ENCODE measurements around the gene STK4.

STK4 gene

GRCh38 chr20:45037635-45038034, 71.3 kb downstream of the STK4 start:
- no peak overlapping the region for H3K4me3 ChIP-seq (ENCODE audit: low read depth, low read length)
- no peak for TF ChIP-seq CTCF (IDR thresholded peaks at IDR 0.05; ENCODE audit: low read depth, low read length)
- in situ Hi-C loops (cut with HindIII; ENCODE audit: low sequenced_read_pairs) = no loop called here
- no peak for DNase-seq (ENCODE audit: low read depth, low spot score)

GRCh38 chr20:45038745-45039474, 72.6 kb downstream of the STK4 start:
- H3K4me3 ChIP-seq (ENCODE audit: low read depth, low read length) = no peak overlapping the region
- DNase-seq (ENCODE audit: low read depth, low spot score) = no peak
- no peak for TF ChIP-seq CTCF (IDR thresholded peaks at IDR 0.05; ENCODE audit: low read depth, low read length)
- in situ Hi-C loops (cut with HindIII; ENCODE audit: low sequenced_read_pairs) = no loop called here

- no peak overlapping the region for H3K4me3 ChIP-seq (ENCODE audit: low read depth, low read length)
- TF ChIP-seq CTCF (IDR thresholded peaks at IDR 0.05; ENCODE audit: low read depth, low read length) = no peak
- no peak for DNase-seq (ENCODE audit: low read depth, low spot score)
- in situ Hi-C loops (cut with HindIII; ENCODE audit: low sequenced_read_pairs) = no loop called here
These were observed 73.1 kb downstream of the STK4 start for GRCh38 chr20:45039475-45039820.

- in situ Hi-C loops (cut with HindIII; ENCODE audit: low sequenced_read_pairs) = no loop called here
- peak; percentile 46 for DNase-seq (ENCODE audit: low read depth, low spot score)
- no peak overlapping the region for H3K4me3 ChIP-seq (ENCODE audit: low read depth, low read length)
- no peak for TF ChIP-seq CTCF (IDR thresholded peaks at IDR 0.05; ENCODE audit: low read depth, low read length)
These were observed 75.4 kb downstream of the STK4 start for GRCh38 chr20:45041464-45042337.

GRCh38 chr20:45042978-45043377, 76.7 kb downstream of the STK4 start:
- in situ Hi-C loops (cut with HindIII; ENCODE audit: low sequenced_read_pairs) = no loop called here
- no peak for DNase-seq (ENCODE audit: low read depth, low spot score)
- TF ChIP-seq CTCF (IDR thresholded peaks at IDR 0.05; ENCODE audit: low read depth, low read length) = no peak
- H3K4me3 ChIP-seq (ENCODE audit: low read depth, low read length) = no peak overlapping the region

GRCh38 chr20:45044084-45044573, 77.8 kb downstream of the STK4 start:
- no peak overlapping the region for H3K4me3 ChIP-seq (ENCODE audit: low read depth, low read length)
- peak; percentile 91 for TF ChIP-seq CTCF (IDR thresholded peaks at IDR 0.05; ENCODE audit: low read depth, low read length)
- in situ Hi-C loops (cut with HindIII; ENCODE audit: low sequenced_read_pairs) = no loop called here
- peak; percentile 84 for DNase-seq (ENCODE audit: low read depth, low spot score)
